Right atrium auricular region (tissue), 2 donors: ENCODE results near the gene MATN1. TPM values are rescaled to one million over a fixed set of nuclear protein-coding genes. Genes with fewer than 3 reads are reported as not detected.
A peak's percentile ranks its signal among the peaks of the same experiment; 100 is the strongest.

Source experiments
- DNase-seq: peaks from one replicate; pipeline ENCODE4 v3.0.0-alpha.2; 2019; ENCODE audit warnings: low spot score
- H3K27ac ChIP-seq, 2 donors: fragments of 200-600 bp; sonication (generic); 1 replicate in 1 of 2; 2 replicates in 1 of 2; pipeline ENCODE4 v1.5.1; 2016 to 2019
- H3K27me3 ChIP-seq, 2 donors: fragments of 200-600 bp; sonication (generic); one replicate each; pipeline versions ENCODE4 v1.5.1 to v1.6.0; 2017 to 2019
- H3K36me3 ChIP-seq: fragments of 200-600 bp; sonication (generic); one replicate; pipeline ENCODE4 v1.5.1; 2016
- H3K4me1 ChIP-seq, 2 donors: fragments of 200-600 bp; sonication (generic); one replicate each; pipeline versions ENCODE4 v1.5.1 to v1.6.0; 2017 to 2019
- H3K4me3 ChIP-seq, 2 donors: fragments of 200-600 bp; sonication (generic); 1 replicate in 1 of 2; 2 replicates in 1 of 2; pipeline ENCODE4 v1.5.1; 2017 to 2019; ENCODE audit warnings: mild to moderate bottlenecking in 1 of 2, moderate library complexity in 1 of 2
- H3K9me3 ChIP-seq, 2 donors: fragments of 200-600 bp; sonication (generic); one replicate each; pipeline ENCODE4 v1.5.1; 2019
- CTCF ChIP-seq, 2 donors: fragments of 200-600 bp; sonication (generic); IDR thresholded peaks; one replicate each; pipeline ENCODE4 v1.5.1; 2019; ENCODE audit warnings: antibody characterized with exemption in 2 of 2
- total RNA-seq, 2 donors: library from RNA; depleted of rRNA; stranded (reverse); fragments of >200 nt; gene quantifications; one replicate each; pipeline ENCODE4 v1.1.0, GENCODE V29; 2016

Gene MATN1
- total RNA-seq, 2 donors from 2014 or later = not detected

GRCh38 chr1:30720271-30721223 is 2.8 kb downstream of the MATN1 start:
- DNase-seq = no peak
- no peak for TF ChIP-seq CTCF (IDR thresholded peaks at IDR 0.05)

GRCh38 chr1:30719406-30720270 is 3.7 kb downstream of the MATN1 start:
- TF ChIP-seq CTCF (IDR thresholded peaks at IDR 0.05) = peak in 1 of 2 donors; percentile 15
- Histone ChIP-seq H3K36me3 (no peaks in the 10 kb centered on the region), H3K4me1 (peaks cover 0 to 10% of the 10 kb centered on the region in 2 donors), H3K9me3 (peaks cover 0 to 7% of the 10 kb centered on the region in 2 donors), H3K27me3 (no peaks in the 10 kb centered on the region), H3K4me3 (peak overlapping the region; percentile 37 to 58), H3K27ac (peak overlapping the region; percentile 97 to 99)
- DNase-seq = no peak

More at GRCh38 chr1:30720271-30721223, 2.8 kb downstream of the MATN1 start:
- H3K4me3 ChIP-seq = no peak overlapping the region
- H3K36me3 ChIP-seq = no peaks in the 10 kb centered on the region
- no peaks in the 10 kb centered on the region for H3K27me3 ChIP-seq
- H3K9me3 ChIP-seq = peaks cover 0 to 2% of the 10 kb centered on the region in 2 donors
- H3K4me1 ChIP-seq = peaks cover 0 to 10% of the 10 kb centered on the region in 2 donors
- H3K27ac ChIP-seq = no peak overlapping the region

GRCh38 chr1:30718636-30719405 is 4.6 kb downstream of the MATN1 start:
- DNase-seq = peak; percentile 97
- TF ChIP-seq CTCF (IDR thresholded peaks at IDR 0.05) = peak; percentile 99
- H3K36me3 ChIP-seq = no peaks in the 10 kb centered on the region
- peak overlapping the region; percentile 37 to 58 for H3K4me3 ChIP-seq
- peaks cover 0 to 7% of the 10 kb centered on the region in 2 donors for H3K9me3 ChIP-seq
- H3K27ac ChIP-seq = peak overlapping the region; percentile 97 to 99
- H3K4me1 ChIP-seq = peaks cover 0 to 13% of the 10 kb centered on the region in 2 donors
- H3K27me3 ChIP-seq = no peaks in the 10 kb centered on the region

GRCh38 chr1:30718091-30718635 is 5.2 kb downstream of the MATN1 start:
- Histone ChIP-seq H3K4me1 (peaks cover 0 to 19% of the 10 kb centered on the region in 2 donors), H3K27me3 (no peaks in the 10 kb centered on the region)

More at GRCh38 chr1:30718091-30718635, 5.2 kb downstream of the MATN1 start:
- no peak for TF ChIP-seq CTCF (IDR thresholded peaks at IDR 0.05)
- peak; percentile 99 for DNase-seq
- Histone ChIP-seq H3K36me3 (no peaks in the 10 kb centered on the region), H3K9me3 (peaks cover 0 to 7% of the 10 kb centered on the region in 2 donors), H3K4me3 (peak overlapping the region; percentile 27 to 58), H3K27ac (peak overlapping the region; percentile 82 to 85)
